K562 (cell line): ENCODE measurements around the gene FGFR4. TPM values are rescaled to one million over a fixed set of nuclear protein-coding genes. Genes with fewer than 3 reads are reported as not detected.

ENCODE experiments used
- ATAC-seq: fragments of 200-7000 bp; cut with Tn5 transposase; 3 replicates; pipeline ENCODE4 v1.9.1; 2020; ENCODE audit warnings: moderate library complexity
- BruUV-seq: library from RNA; stranded (reverse); fragments of 400-500 nt; replicated peaks from 2 replicates; lab custom pipeline; 2021; lab: Mats Ljungman, UMichigan
- CTCF ChIA-PET: fragments of 300-600 bp; formaldehyde crosslinking; extraction: SDS; loops from one replicate; lab custom pipeline; 2021; ENCODE audit warnings: low intra/inter-chr PET ratio; lab: Yijun Ruan, JAX
- POLR2A ChIA-PET: fragments of 300-600, 350-650 bp; sonication (Branson Sonifier 250); formaldehyde crosslinking; extraction: SDS; loops from one replicate; lab custom pipeline; 2021; ENCODE audit warnings: antibody characterized with exemption, inconsistent platforms; lab: Yijun Ruan, JAX
- DNase-seq, 4 experiments: peaks; one replicate each; pipeline versions ENCODE4 v3.0.0 to v3.0.0-alpha.2; 2011 to 2018; ENCODE audit warnings: low spot score in 3 of 4, mixed read lengths in 3 of 4; ENCODE audit errors: extremely low read depth in 1 of 4
- FAIRE-seq: peaks from 2 replicates; lab custom pipeline; 2011; peaks lifted over from hg19 to GRCh38; lab: Jason Lieb, UNC
- H2AFZ ChIP-seq: 2 replicates; pipeline ENCODE4 v1.6.0; 2011; ENCODE audit warnings: low read depth, low read length, control low read depth, inconsistent platforms
- H3K27ac ChIP-seq: fragments of 200-600 bp; 3 replicates; pipeline ENCODE4 v1.8.0; 2011; ENCODE audit warnings: low read depth, mild to moderate bottlenecking, control low read depth, inconsistent platforms, low read length, moderate library complexity, mixed read lengths; ENCODE audit errors: extremely low read depth
- H3K27me3 ChIP-seq, 2 experiments: fragments of 300-600 bp in 1 of 2; 2 replicates in 1 of 2; 3 replicates in 1 of 2; pipeline versions ENCODE4 v1.6.0 to v1.8.0; 2011; ENCODE audit warnings: inconsistent platforms in 2 of 2, low read length in 2 of 2, mild to moderate bottlenecking in 1 of 2, mixed read lengths in 1 of 2, moderate library complexity in 1 of 2; ENCODE audit not compliant: control insufficient read depth in 2 of 2, insufficient read depth in 2 of 2
- H3K36me3 ChIP-seq: fragments of 300-600 bp; 3 replicates; pipeline ENCODE4 v1.8.0; 2011; ENCODE audit warnings: mild to moderate bottlenecking, low read length, inconsistent platforms; ENCODE audit not compliant: control insufficient read depth, insufficient read depth
- H3K4me1 ChIP-seq, 2 experiments: fragments of 200-600 bp in 1 of 2; replicated peaks in 1 of 2; 2 replicates in 1 of 2; 3 replicates in 1 of 2; pipeline versions ENCODE4 v1.5.1 to v1.8.0; 2011; ENCODE audit warnings: inconsistent platforms in 2 of 2, low read length in 2 of 2, mild to moderate bottlenecking in 1 of 2, mixed read lengths in 1 of 2, moderate library complexity in 1 of 2; ENCODE audit not compliant: control insufficient read depth in 2 of 2, insufficient read depth in 2 of 2
- H3K4me2 ChIP-seq: 2 replicates; pipeline ENCODE4 v1.6.1; 2011; ENCODE audit warnings: low read length, control low read depth, inconsistent platforms, mixed read lengths; ENCODE audit not compliant: insufficient read depth
- H3K4me3 ChIP-seq: fragments of 200-600 bp; sonication (generic), shearing (Covaris generic); 2 replicates; pipeline ENCODE4 v1.5.1; 2016; ENCODE audit warnings: control low read depth, inconsistent platforms
- H3K79me2 ChIP-seq: fragments of 200-600 bp; 3 replicates; pipeline ENCODE4 v1.8.0; 2011; ENCODE audit warnings: low read length, inconsistent platforms; ENCODE audit not compliant: control insufficient read depth, insufficient read depth
- H3K9ac ChIP-seq, 2 experiments: 2 replicates each; pipeline versions ENCODE4 v1.6.0 to v1.6.1; 2011; ENCODE audit warnings: low read depth in 2 of 2, low read length in 2 of 2, control low read depth in 1 of 2, inconsistent platforms in 1 of 2, mild to moderate bottlenecking in 1 of 2, mixed read lengths in 1 of 2; ENCODE audit not compliant: insufficient read depth in 1 of 2
- H3K9me1 ChIP-seq: one replicate; pipeline ENCODE4 v1.6.0; 2011; ENCODE audit warnings: inconsistent platforms, mild to moderate bottlenecking, low read length, moderate library complexity; ENCODE audit not compliant: control insufficient read depth, insufficient read depth
- H3K9me3 ChIP-seq: replicated peaks from 2 replicates; pipeline ENCODE4 v1.5.1; 2011; ENCODE audit warnings: low read depth, low read length, inconsistent platforms; ENCODE audit not compliant: control insufficient read depth, insufficient read depth
- H4K20me1 ChIP-seq: replicated peaks from 2 replicates; pipeline ENCODE4 v1.6.1; 2011; ENCODE audit warnings: low read length, inconsistent platforms, mixed read lengths; ENCODE audit not compliant: control insufficient read depth, insufficient read depth
- BCLAF1 ChIP-seq, 2 experiments: fragments of 450-650 bp in 1 of 2; IDR thresholded peaks; 2 replicates each; pipeline ENCODE4 v1.6.1; 2011 to 2017; ENCODE audit warnings: low read depth in 2 of 2, antibody characterized with exemption in 1 of 2, borderline replicate concordance in 1 of 2, low read length in 1 of 2, mild to moderate bottlenecking in 1 of 2, mixed read lengths in 1 of 2; ENCODE audit not compliant: control insufficient read depth in 1 of 2
- CAMTA2 ChIP-seq: fragments of 250-450 bp; sonication (Bioruptor Pico); conservative IDR thresholded peaks from 2 replicates; pipeline ENCODE4 v1.5.1; 2022
- CBX8 ChIP-seq: fragments of 200-600 bp; sonication (generic); IDR thresholded peaks from 2 replicates; pipeline ENCODE4 v1.6.1; 2012; ENCODE audit warnings: borderline replicate concordance, mixed run types, low read depth, mild to moderate bottlenecking, moderate library complexity, mixed read lengths, low read length, control low read depth, inconsistent platforms; ENCODE audit not compliant: poor library complexity, severe bottlenecking; ENCODE audit errors: extremely low read depth
- CREB3 ChIP-seq: fragments of 450-650 bp; conservative IDR thresholded peaks from 2 replicates; pipeline ENCODE4 v1.6.1; 2016; ENCODE audit warnings: missing genetic modification characterization, low read depth, mild to moderate bottlenecking, missing compliant biosample characterization, moderate library complexity
- E2F3 ChIP-seq: fragments of 250-450 bp; sonication (Bioruptor Pico); IDR thresholded peaks from 2 replicates; pipeline ENCODE4 v1.4.0; 2020; ENCODE audit warnings: mild to moderate bottlenecking
- GTF2F1 ChIP-seq: IDR thresholded peaks from 2 replicates; pipeline ENCODE4 v1.6.1; 2011; ENCODE audit warnings: low read depth, low read length, improper control_type of control experiment
- KAT2B ChIP-seq: IDR thresholded peaks from one replicate; pipeline ENCODE4 v1.6.1; 2012; ENCODE audit warnings: low read depth, mild to moderate bottlenecking, control low read depth, inconsistent platforms, low read length, moderate library complexity
- MECOM ChIP-seq: fragments of 250-450 bp; sonication (Bioruptor Pico); IDR thresholded peaks from 2 replicates; pipeline ENCODE4 v1.8.0; 2022; ENCODE audit warnings: inconsistent platforms
- MTA1 ChIP-seq: fragments of 450-650 bp; IDR thresholded peaks from 2 replicates; pipeline ENCODE4 v1.6.1; 2017; ENCODE audit warnings: borderline replicate concordance
- NBN ChIP-seq: fragments of 450-650 bp; IDR thresholded peaks from 2 replicates; pipeline ENCODE4 v1.6.1; 2016; ENCODE audit warnings: low read depth, mild to moderate bottlenecking
- NR2C2 ChIP-seq, 2 experiments: fragments of 200-800 bp in 1 of 2; sonication (Bioruptor generic) in 1 of 2; sonication (generic) in 1 of 2; formaldehyde crosslinking in 1 of 2; IDR thresholded peaks; 2 replicates each; pipeline versions ENCODE4 v1.6.1 to v1.8.0; 2016 to 2022; ENCODE audit warnings: mild to moderate bottlenecking in 1 of 2, missing compliant biosample characterization in 1 of 2, missing genetic modification characterization in 1 of 2, missing genetic modification reagents in 1 of 2
- NR4A1 ChIP-seq, 2 experiments: fragments of 250-450 bp in 1 of 2; fragments of 450-650 bp in 1 of 2; sonication (Bioruptor Pico) in 1 of 2; IDR thresholded peaks; 2 replicates each; pipeline versions ENCODE4 v1.4.0 to v1.6.1; 2016 to 2020; ENCODE audit warnings: mild to moderate bottlenecking in 2 of 2, missing compliant biosample characterization in 1 of 2, missing genetic modification characterization in 1 of 2, moderate library complexity in 1 of 2
- RBM15 ChIP-seq: fragments of 200-400 bp; formaldehyde crosslinking; IDR thresholded peaks from 2 replicates; pipeline ENCODE4 v1.6.1; 2018; ENCODE audit warnings: mild to moderate bottlenecking, low read length, moderate library complexity; ENCODE audit not compliant: insufficient read depth
- ZNF512 ChIP-seq: IDR thresholded peaks from 2 replicates; pipeline ENCODE4 v1.6.1; 2016; ENCODE audit warnings: missing genetic modification characterization, missing compliant biosample characterization
- WGBS: fragments of 100-300 bp; shearing (Covaris generic); methylation state at CpG from one replicate; pipeline ENCODE4 v1.1.6; 2016; ENCODE audit warnings: low coverage, mixed read lengths; ENCODE audit not compliant: insufficient coverage; ENCODE audit errors: missing lambda C conversion rate; 5-methylcytosine and 5-hydroxymethylcytosine counted together
- in situ Hi-C: fragments of 300-500 bp; cut with MboI; formaldehyde crosslinking; loops from 4 replicates; pipeline ENCODE4 v1.15.0; 2018; ENCODE audit warnings: inconsistent platforms, mixed read lengths
- intact Hi-C: fragments of 100-400 bp; cut with micrococcal nuclease; formaldehyde crosslinking; loops from 2 replicates; pipeline ENCODE4 v1.14.2; 2022
- polyA plus RNA-seq, 8 experiments: library from polyadenylated mRNA; depleted of rRNA in 4 of 8; stranded (reverse) in 5 of 8; unstranded in 3 of 8; fragments of >200 nt; fragmentation: Nextera tagmentation in 2 of 8; fragmentation: Illumina TruSeq in 1 of 8; extraction: Ambion mirVana in 2 of 8; extraction: Trizol in 1 of 8; gene quantifications; 2 replicates each; pipeline versions ENCODE4 v1.2.1 to v1.2.3, GENCODE V29; 2011 to 2014; ENCODE audit warnings: inconsistent platforms in 1 of 8, missing spikeins in 1 of 8
- total RNA-seq, 7 experiments: library from RNA; depleted of rRNA in 6 of 7; stranded (reverse); fragments of >200 nt in 6 of 7; fragmentation: Illumina TruSeq in 2 of 7; extraction: Trizol in 2 of 7; gene quantifications; 2 replicates each; pipeline versions ENCODE4 v1.2.1 to v1.2.3, GENCODE V29; 2011 to 2021; ENCODE audit warnings: low replicate concordance in 1 of 7

FGFR4 gene
- total and polyA plus RNA-seq, 9 of the 15 experiments (the other 6 are each of a cell fraction or from before 2014, with no cell fraction given) = 0.76 to 35.4 (median 7.5) TPM

- WGBS = 88% methylated on average over 12 of the region's 12 CpGs
- H3K9me3 ChIP-seq = no peaks in the 10 kb centered on the region
- H3K27ac ChIP-seq = no peak overlapping the region
- no peaks in the 10 kb centered on the region for H3K9me1 ChIP-seq
- H2AFZ ChIP-seq = no peak overlapping the region
- intact Hi-C loops (no loop called here), in situ Hi-C loops (no loop called here)
- no peak for ATAC-seq
- H3K27me3 ChIP-seq = no peaks in the 10 kb centered on the region
- FAIRE-seq = no peak
- H3K4me3 ChIP-seq = no peak overlapping the region
- ChIA-PET POLR2A (interaction anchor here (0.6 kb wide), 1 partner anchor 207 kb away, joined by 3 read pairs; no protein-coding TSS in a partner anchor), CTCF (no interaction called here)
- 0 out of 2 replicates have a peak, but pooled peaks cover 3% of the 10 kb centered on the region for H4K20me1 ChIP-seq
- no peak for DNase-seq
- H3K4me1 ChIP-seq = no peaks in the 10 kb centered on the region
- H3K36me3 ChIP-seq = peaks cover 55% of the 10 kb centered on the region; the same call in 2 of the 3 replicates
- no TSS peak for BruUV-seq
- no peak overlapping the region for H3K4me2 ChIP-seq
- H3K79me2 ChIP-seq = no peaks in the 10 kb centered on the region
- H3K9ac ChIP-seq = no peak overlapping the region
- TF ChIP-seq NR4A1 (CRISPR knock-in tag; IDR thresholded peaks at IDR 0.05) (no peak), NR4A1 (tag; IDR thresholded peaks at IDR 0.05) (no peak), NR2C2 (CRISPR knock-in tag; IDR thresholded peaks at IDR 0.05) (no peak), NR2C2 (tag; IDR thresholded peaks at IDR 0.05) (no peak), CAMTA2 (CRISPR knock-in tag) (no peak), GTF2F1 (no peak), MECOM (CRISPR knock-in tag) (no peak), KAT2B (no peak), RBM15 (no peak), MTA1 (no peak), E2F3 (no peak), BCLAF1 (IDR thresholded peaks at IDR 0.05; ENCODE audit: borderline replicate concordance in 1 of 2, control insufficient read depth in 1 of 2, low read depth in 2 of 2, low read length in 1 of 2) (no peak), CBX8 (no peak), ZNF512 (tag) (no peak), NBN (no peak), CREB3 (tag) (no peak)
Observed at GRCh38 chr5:177064500-177065277, 22.0 kb upstream of the FGFR4 start.
